GM23338 (cell line): Measurements from ENCODE around the gene ALMS1. TPM values are rescaled to one million over a fixed set of nuclear protein-coding genes. Genes with fewer than 3 reads are reported as not detected.

Experiments used
- ATAC-seq: fragments of 200-7000 bp; cut with Tn5 transposase; 3 replicates; pipeline ENCODE4 v1.9.1; 2020
- DNase-seq: peaks from one replicate; pipeline ENCODE4 v3.0.0-alpha.2; 2015; ENCODE audit warnings: low spot score
- H2AFZ ChIP-seq: fragments of 200-600 bp; sonication (generic); 2 replicates; pipeline ENCODE4 v1.8.0; 2016; ENCODE audit warnings: antibody characterized with exemption, mild to moderate bottlenecking, moderate library complexity
- H3F3A ChIP-seq: fragments of 200-600 bp; sonication (generic); replicated peaks from 2 replicates; pipeline ENCODE4 v1.8.0; 2017; ENCODE audit warnings: antibody characterized with exemption, mixed run types, low read depth
- H3K27ac ChIP-seq: fragments of 200-600 bp; sonication (generic); 2 replicates; pipeline ENCODE4 v1.6.1; 2016; ENCODE audit warnings: low read depth
- H3K27me3 ChIP-seq: fragments of 200-600 bp; sonication (generic); 2 replicates; pipeline ENCODE4 v1.8.0; 2016; ENCODE audit warnings: mild to moderate bottlenecking, mixed run types, moderate library complexity; ENCODE audit not compliant: insufficient read depth
- H3K36me3 ChIP-seq: fragments of 200-600 bp; sonication (generic); 2 replicates; pipeline ENCODE4 v1.8.0; 2016; ENCODE audit warnings: mild to moderate bottlenecking; ENCODE audit not compliant: insufficient read depth
- H3K4me1 ChIP-seq: fragments of 200-600 bp; sonication (generic); 2 replicates; pipeline ENCODE4 v1.8.0; 2016; ENCODE audit warnings: mild to moderate bottlenecking, moderate library complexity; ENCODE audit not compliant: insufficient read depth
- H3K4me2 ChIP-seq: fragments of 200-600 bp; sonication (generic); 2 replicates; pipeline ENCODE4 v1.7.1; 2017; ENCODE audit warnings: mixed run types
- H3K4me3 ChIP-seq: fragments of 200-600 bp; sonication (generic); 2 replicates; pipeline ENCODE4 v1.6.1; 2016; ENCODE audit warnings: mixed run types
- H3K79me2 ChIP-seq: fragments of 200-600 bp; sonication (generic); replicated peaks from 2 replicates; pipeline ENCODE4 v1.8.0; 2017; ENCODE audit warnings: mild to moderate bottlenecking; ENCODE audit not compliant: insufficient read depth
- H3K9me2 ChIP-seq: fragments of 200-600 bp; sonication (generic); 2 replicates; pipeline ENCODE4 v1.8.0; 2017; ENCODE audit not compliant: insufficient read depth
- H4K20me1 ChIP-seq: fragments of 200-600 bp; sonication (generic); replicated peaks from 2 replicates; pipeline ENCODE4 v1.8.0; 2017; ENCODE audit warnings: mild to moderate bottlenecking; ENCODE audit not compliant: insufficient read depth
- H3K27ac Mint-ChIP-seq: 2 replicates; pipeline ENCODE4 v1.8.0; 2020; ENCODE audit warnings: inconsistent platforms, mild to moderate bottlenecking, moderate library complexity, mixed read lengths
- H3K27me3 Mint-ChIP-seq: 3 replicates; pipeline ENCODE4 v1.8.0; 2022; ENCODE audit warnings: low read depth, mild to moderate bottlenecking, moderate library complexity, mixed read lengths, inconsistent platforms; ENCODE audit not compliant: insufficient read depth, poor library complexity
- H3K36me3 Mint-ChIP-seq: 3 replicates; pipeline ENCODE4 v1.8.0; 2021; ENCODE audit warnings: low read depth, mild to moderate bottlenecking, inconsistent platforms, moderate library complexity, mixed read lengths
- H3K4me1 Mint-ChIP-seq: 3 replicates; pipeline ENCODE4 v1.8.0; 2020; ENCODE audit warnings: mild to moderate bottlenecking, inconsistent platforms, mixed read lengths
- H3K4me3 Mint-ChIP-seq: 3 replicates; pipeline ENCODE4 v1.8.0; 2021; ENCODE audit warnings: moderate library complexity, mild to moderate bottlenecking, inconsistent platforms, mixed read lengths
- H3K9me3 Mint-ChIP-seq: 3 replicates; pipeline ENCODE4 v1.8.0; 2020; ENCODE audit warnings: moderate library complexity, mild to moderate bottlenecking, inconsistent platforms, mixed read lengths
- CREB1 ChIP-seq: fragments of 250-450 bp; sonication (Bioruptor Pico); IDR thresholded peaks from 2 replicates; pipeline ENCODE4 v1.5.0; 2020; ENCODE audit warnings: low read depth, mild to moderate bottlenecking, moderate library complexity
- EZH2 ChIP-seq: fragments of 200-600 bp; sonication (generic); IDR thresholded peaks from one replicate; pipeline ENCODE4 v1.8.0; 2017; ENCODE audit warnings: antibody characterized with exemption, mild to moderate bottlenecking, low read depth; ENCODE audit not compliant: unreplicated experiment
- EZH2phosphoT487 ChIP-seq: fragments of 200-600 bp; sonication (generic); IDR thresholded peaks from one replicate; pipeline ENCODE4 v1.8.1; 2018; ENCODE audit warnings: antibody characterized with exemption; ENCODE audit not compliant: unreplicated experiment
- JUNB ChIP-seq: IDR thresholded peaks from one replicate; pipeline ENCODE4 v1.6.1; 2016; ENCODE audit warnings: antibody characterized with exemption; ENCODE audit not compliant: unreplicated experiment
- NANOG ChIP-seq: IDR thresholded peaks from 2 replicates; pipeline ENCODE4 v1.6.1; 2016; ENCODE audit warnings: antibody characterized with exemption, borderline replicate concordance
- POLR2AphosphoS5 ChIP-seq: IDR thresholded peaks from 2 replicates; pipeline ENCODE4 v1.6.1; 2016; ENCODE audit warnings: antibody characterized with exemption, low read depth
- STAT1 ChIP-seq: IDR thresholded peaks from one replicate; pipeline ENCODE4 v1.6.1; 2016; ENCODE audit warnings: antibody characterized with exemption; ENCODE audit not compliant: unreplicated experiment
- ZNF114 ChIP-seq: fragments of 250-450 bp; sonication (Bioruptor Pico); IDR thresholded peaks from 2 replicates; pipeline ENCODE4 v1.5.0; 2020; ENCODE audit warnings: mild to moderate bottlenecking, moderate library complexity
- ZNF331 ChIP-seq: fragments of 250-450 bp; sonication (Bioruptor Pico); IDR thresholded peaks from 2 replicates; pipeline ENCODE4 v1.5.0; 2020; ENCODE audit warnings: low read depth, mild to moderate bottlenecking, moderate library complexity
- polyA plus RNA-seq: library from polyadenylated mRNA; unstranded; fragments of >200 nt; fragmentation: Nextera tagmentation; extraction: Ambion mirVana; gene quantifications from 2 replicates; pipeline ENCODE4 v1.2.1, GENCODE V29; 2016
- total RNA-seq: library from RNA; depleted of rRNA; stranded (reverse); fragments of >200 nt; shearing (Covaris generic); gene quantifications from 2 replicates; pipeline ENCODE4 v1.2.3, GENCODE V29; 2014
- TF ChIP-seq, protein P1 (sequence below), 2 experiments: fragments of 200-600 bp in 1 of 2; sonication (generic) in 1 of 2; conservative IDR thresholded peaks; 2 replicates each; pipeline versions ENCODE4 v1.5.1 to v1.6.1; 2016 to 2017; ENCODE audit warnings: antibody characterized with exemption in 2 of 2, low read depth in 2 of 2, mild to moderate bottlenecking in 2 of 2, moderate library complexity in 1 of 2
- TF ChIP-seq, protein P2 (sequence below): IDR thresholded peaks from 2 replicates; pipeline ENCODE4 v1.6.1; 2016; ENCODE audit warnings: antibody characterized with exemption
- TF ChIP-seq, protein P3 (sequence below): IDR thresholded peaks from one replicate; pipeline ENCODE4 v1.6.1; 2018; ENCODE audit warnings: antibody characterized with exemption; ENCODE audit not compliant: unreplicated experiment
- TF ChIP-seq, protein P4 (sequence below): fragments of 250-450 bp; sonication (Bioruptor Pico); IDR thresholded peaks from 2 replicates; pipeline ENCODE4 v1.5.0; 2020; ENCODE audit warnings: mild to moderate bottlenecking, moderate library complexity

The ALMS1 gene
- total and polyA plus RNA-seq, 2 experiments from 2014 or later, result 38.8 to 65.7 TPM

DNA sequence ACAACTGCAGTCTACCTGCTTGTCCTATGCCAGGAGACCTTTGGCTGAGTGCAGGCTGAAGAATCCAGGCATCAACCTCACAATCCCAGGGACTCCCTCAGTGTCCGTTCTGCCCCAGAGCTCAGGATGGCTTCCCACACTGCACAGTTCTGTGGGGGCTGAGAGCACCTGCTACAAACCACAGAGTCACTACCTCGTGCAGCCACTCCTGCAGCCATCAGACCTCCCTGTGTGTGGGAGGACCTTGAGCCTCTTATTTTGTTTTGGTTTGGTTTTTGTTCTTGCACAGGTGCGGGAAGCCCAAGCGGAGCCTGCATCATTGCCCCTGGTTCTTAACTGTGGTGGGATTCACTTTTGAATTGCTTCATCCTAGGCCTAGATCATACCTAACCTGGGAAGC is 225.6 kb downstream of the ALMS1 start:
- Histone ChIP-seq H3K4me1 (no peaks in the 10 kb centered on the region), H2AFZ (no peak overlapping the region), H3F3A (no peaks in the 10 kb centered on the region), H3K27ac (no peak overlapping the region), H3K79me2 (no peaks in the 10 kb centered on the region), H3K4me3 (no peak overlapping the region), H3K9me2 (no peaks in the 10 kb centered on the region), H3K27me3 (no peaks in the 10 kb centered on the region), H3K36me3 (peaks cover 4% of the 10 kb centered on the region; the same call in 1 of the 2 replicates), H4K20me1 (no peaks in the 10 kb centered on the region; the same call in none of the 2 replicates), H3K4me2 (no peak overlapping the region)
- TF ChIP-seq, protein P1, sequence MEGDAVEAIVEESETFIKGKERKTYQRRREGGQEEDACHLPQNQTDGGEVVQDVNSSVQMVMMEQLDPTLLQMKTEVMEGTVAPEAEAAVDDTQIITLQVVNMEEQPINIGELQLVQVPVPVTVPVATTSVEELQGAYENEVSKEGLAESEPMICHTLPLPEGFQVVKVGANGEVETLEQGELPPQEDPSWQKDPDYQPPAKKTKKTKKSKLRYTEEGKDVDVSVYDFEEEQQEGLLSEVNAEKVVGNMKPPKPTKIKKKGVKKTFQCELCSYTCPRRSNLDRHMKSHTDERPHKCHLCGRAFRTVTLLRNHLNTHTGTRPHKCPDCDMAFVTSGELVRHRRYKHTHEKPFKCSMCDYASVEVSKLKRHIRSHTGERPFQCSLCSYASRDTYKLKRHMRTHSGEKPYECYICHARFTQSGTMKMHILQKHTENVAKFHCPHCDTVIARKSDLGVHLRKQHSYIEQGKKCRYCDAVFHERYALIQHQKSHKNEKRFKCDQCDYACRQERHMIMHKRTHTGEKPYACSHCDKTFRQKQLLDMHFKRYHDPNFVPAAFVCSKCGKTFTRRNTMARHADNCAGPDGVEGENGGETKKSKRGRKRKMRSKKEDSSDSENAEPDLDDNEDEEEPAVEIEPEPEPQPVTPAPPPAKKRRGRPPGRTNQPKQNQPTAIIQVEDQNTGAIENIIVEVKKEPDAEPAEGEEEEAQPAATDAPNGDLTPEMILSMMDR (conservative IDR thresholded peaks at IDR 0.05; ENCODE audit: low read depth in 2 of 2), result no peak
- TF ChIP-seq JUNB (no peak), STAT1 (no peak), POLR2AphosphoS5 (no peak), EZH2 (no peak), ZNF331 (no peak), CREB1 (CRISPR knock-in tag) (no peak), ZNF114 (CRISPR knock-in tag) (no peak), EZH2phosphoT487 (no peak), NANOG (no peak)
- TF ChIP-seq, protein P2, sequence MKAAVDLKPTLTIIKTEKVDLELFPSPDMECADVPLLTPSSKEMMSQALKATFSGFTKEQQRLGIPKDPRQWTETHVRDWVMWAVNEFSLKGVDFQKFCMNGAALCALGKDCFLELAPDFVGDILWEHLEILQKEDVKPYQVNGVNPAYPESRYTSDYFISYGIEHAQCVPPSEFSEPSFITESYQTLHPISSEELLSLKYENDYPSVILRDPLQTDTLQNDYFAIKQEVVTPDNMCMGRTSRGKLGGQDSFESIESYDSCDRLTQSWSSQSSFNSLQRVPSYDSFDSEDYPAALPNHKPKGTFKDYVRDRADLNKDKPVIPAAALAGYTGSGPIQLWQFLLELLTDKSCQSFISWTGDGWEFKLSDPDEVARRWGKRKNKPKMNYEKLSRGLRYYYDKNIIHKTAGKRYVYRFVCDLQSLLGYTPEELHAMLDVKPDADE, result no peak
- TF ChIP-seq, protein P3, sequence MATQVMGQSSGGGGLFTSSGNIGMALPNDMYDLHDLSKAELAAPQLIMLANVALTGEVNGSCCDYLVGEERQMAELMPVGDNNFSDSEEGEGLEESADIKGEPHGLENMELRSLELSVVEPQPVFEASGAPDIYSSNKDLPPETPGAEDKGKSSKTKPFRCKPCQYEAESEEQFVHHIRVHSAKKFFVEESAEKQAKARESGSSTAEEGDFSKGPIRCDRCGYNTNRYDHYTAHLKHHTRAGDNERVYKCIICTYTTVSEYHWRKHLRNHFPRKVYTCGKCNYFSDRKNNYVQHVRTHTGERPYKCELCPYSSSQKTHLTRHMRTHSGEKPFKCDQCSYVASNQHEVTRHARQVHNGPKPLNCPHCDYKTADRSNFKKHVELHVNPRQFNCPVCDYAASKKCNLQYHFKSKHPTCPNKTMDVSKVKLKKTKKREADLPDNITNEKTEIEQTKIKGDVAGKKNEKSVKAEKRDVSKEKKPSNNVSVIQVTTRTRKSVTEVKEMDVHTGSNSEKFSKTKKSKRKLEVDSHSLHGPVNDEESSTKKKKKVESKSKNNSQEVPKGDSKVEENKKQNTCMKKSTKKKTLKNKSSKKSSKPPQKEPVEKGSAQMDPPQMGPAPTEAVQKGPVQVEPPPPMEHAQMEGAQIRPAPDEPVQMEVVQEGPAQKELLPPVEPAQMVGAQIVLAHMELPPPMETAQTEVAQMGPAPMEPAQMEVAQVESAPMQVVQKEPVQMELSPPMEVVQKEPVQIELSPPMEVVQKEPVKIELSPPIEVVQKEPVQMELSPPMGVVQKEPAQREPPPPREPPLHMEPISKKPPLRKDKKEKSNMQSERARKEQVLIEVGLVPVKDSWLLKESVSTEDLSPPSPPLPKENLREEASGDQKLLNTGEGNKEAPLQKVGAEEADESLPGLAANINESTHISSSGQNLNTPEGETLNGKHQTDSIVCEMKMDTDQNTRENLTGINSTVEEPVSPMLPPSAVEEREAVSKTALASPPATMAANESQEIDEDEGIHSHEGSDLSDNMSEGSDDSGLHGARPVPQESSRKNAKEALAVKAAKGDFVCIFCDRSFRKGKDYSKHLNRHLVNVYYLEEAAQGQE, result no peak
- TF ChIP-seq, protein P4, sequence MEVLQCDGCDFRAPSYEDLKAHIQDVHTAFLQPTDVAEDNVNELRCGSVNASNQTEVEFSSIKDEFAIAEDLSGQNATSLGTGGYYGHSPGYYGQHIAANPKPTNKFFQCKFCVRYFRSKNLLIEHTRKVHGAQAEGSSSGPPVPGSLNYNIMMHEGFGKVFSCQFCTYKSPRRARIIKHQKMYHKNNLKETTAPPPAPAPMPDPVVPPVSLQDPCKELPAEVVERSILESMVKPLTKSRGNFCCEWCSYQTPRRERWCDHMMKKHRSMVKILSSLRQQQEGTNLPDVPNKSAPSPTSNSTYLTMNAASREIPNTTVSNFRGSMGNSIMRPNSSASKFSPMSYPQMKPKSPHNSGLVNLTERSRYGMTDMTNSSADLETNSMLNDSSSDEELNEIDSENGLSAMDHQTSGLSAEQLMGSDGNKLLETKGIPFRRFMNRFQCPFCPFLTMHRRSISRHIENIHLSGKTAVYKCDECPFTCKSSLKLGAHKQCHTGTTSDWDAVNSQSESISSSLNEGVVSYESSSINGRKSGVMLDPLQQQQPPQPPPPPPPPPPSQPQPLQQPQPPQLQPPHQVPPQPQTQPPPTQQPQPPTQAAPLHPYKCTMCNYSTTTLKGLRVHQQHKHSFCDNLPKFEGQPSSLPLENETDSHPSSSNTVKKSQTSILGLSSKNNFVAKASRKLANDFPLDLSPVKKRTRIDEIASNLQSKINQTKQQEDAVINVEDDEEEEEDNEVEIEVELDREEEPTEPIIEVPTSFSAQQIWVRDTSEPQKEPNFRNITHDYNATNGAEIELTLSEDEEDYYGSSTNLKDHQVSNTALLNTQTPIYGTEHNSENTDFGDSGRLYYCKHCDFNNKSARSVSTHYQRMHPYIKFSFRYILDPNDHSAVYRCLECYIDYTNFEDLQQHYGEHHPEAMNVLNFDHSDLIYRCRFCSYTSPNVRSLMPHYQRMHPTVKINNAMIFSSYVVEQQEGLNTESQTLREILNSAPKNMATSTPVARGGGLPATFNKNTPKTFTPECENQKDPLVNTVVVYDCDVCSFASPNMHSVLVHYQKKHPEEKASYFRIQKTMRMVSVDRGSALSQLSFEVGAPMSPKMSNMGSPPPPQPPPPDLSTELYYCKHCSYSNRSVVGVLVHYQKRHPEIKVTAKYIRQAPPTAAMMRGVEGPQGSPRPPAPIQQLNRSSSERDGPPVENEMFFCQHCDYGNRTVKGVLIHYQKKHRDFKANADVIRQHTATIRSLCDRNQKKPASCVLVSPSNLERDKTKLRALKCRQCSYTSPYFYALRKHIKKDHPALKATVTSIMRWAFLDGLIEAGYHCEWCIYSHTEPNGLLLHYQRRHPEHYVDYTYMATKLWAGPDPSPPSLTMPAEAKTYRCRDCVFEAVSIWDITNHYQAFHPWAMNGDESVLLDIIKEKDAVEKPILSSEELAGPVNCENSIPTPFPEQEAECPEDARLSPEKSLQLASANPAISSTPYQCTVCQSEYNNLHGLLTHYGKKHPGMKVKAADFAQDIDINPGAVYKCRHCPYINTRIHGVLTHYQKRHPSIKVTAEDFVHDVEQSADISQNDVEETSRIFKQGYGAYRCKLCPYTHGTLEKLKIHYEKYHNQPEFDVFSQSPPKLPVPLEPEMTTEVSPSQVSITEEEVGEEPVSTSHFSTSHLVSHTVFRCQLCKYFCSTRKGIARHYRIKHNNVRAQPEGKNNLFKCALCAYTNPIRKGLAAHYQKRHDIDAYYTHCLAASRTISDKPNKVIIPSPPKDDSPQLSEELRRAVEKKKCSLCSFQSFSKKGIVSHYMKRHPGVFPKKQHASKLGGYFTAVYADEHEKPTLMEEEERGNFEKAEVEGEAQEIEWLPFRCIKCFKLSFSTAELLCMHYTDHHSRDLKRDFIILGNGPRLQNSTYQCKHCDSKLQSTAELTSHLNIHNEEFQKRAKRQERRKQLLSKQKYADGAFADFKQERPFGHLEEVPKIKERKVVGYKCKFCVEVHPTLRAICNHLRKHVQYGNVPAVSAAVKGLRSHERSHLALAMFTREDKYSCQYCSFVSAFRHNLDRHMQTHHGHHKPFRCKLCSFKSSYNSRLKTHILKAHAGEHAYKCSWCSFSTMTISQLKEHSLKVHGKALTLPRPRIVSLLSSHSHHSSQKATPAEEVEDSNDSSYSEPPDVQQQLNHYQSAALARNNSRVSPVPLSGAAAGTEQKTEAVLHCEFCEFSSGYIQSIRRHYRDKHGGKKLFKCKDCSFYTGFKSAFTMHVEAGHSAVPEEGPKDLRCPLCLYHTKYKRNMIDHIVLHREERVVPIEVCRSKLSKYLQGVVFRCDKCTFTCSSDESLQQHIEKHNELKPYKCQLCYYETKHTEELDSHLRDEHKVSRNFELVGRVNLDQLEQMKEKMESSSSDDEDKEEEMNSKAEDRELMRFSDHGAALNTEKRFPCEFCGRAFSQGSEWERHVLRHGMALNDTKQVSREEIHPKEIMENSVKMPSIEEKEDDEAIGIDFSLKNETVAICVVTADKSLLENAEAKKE (CRISPR knock-in tag), result no peak
- Mint-ChIP-seq H3K9me3 (no peaks in the 10 kb centered on the region), H3K27me3 (peaks cover 6% of the 10 kb centered on the region), H3K4me3 (no peak overlapping the region), H3K4me1 (no peaks in the 10 kb centered on the region), H3K27ac (no peak overlapping the region), H3K36me3 (no peaks in the 10 kb centered on the region)
- ATAC-seq (no peak; the same call in 2 of the 3 replicates), DNase-seq (no peak)
